SK-N-SH treated with all-trans-retinoic acid at 6 μM for 48 hours (cell line): ENCODE data around the gene SFXN2.

ENCODE experiments used
- ATAC-seq: fragments of 200-7000 bp; cut with Tn5 transposase; 3 replicates; pipeline ENCODE4 v1.9.1; 2020; ENCODE audit warnings: mild to moderate bottlenecking, moderate library complexity
- ARNTL ChIP-seq: fragments of 450-650 bp; formaldehyde crosslinking; IDR thresholded peaks from 2 replicates; pipeline ENCODE4 v1.5.0; 2020; ENCODE audit warnings: low read depth, mild to moderate bottlenecking, moderate library complexity, borderline replicate concordance
- BACH2 ChIP-seq: fragments of 250-450 bp; sonication (Bioruptor Pico); IDR thresholded peaks from 2 replicates; pipeline ENCODE4 v1.9.0; 2021; ENCODE audit warnings: mild to moderate bottlenecking, borderline replicate concordance
- CSDC2 ChIP-seq: fragments of 250-450 bp; sonication (Bioruptor Pico); IDR thresholded peaks from 2 replicates; pipeline ENCODE4 v1.5.0; 2020; ENCODE audit warnings: mild to moderate bottlenecking, moderate library complexity
- ESRRG ChIP-seq: fragments of 250-450 bp; sonication (Bioruptor Pico); IDR thresholded peaks from 2 replicates; pipeline ENCODE4 v1.6.1; 2021; ENCODE audit warnings: mild to moderate bottlenecking
- GLIS3 ChIP-seq: fragments of 250-450 bp; sonication (Bioruptor Pico); IDR thresholded peaks from 2 replicates; pipeline ENCODE4 v1.5.0; 2020; ENCODE audit warnings: mild to moderate bottlenecking, moderate library complexity
- ISL1 ChIP-seq: fragments of 250-450 bp; sonication (Bioruptor Pico); IDR thresholded peaks from 2 replicates; pipeline ENCODE4 v2.1.2; 2022; ENCODE audit warnings: mild to moderate bottlenecking, moderate library complexity
- OSR1 ChIP-seq: fragments of 250-450 bp; sonication (Bioruptor Pico); IDR thresholded peaks from 2 replicates; pipeline ENCODE4 v1.8.0; 2022; ENCODE audit warnings: moderate library complexity, mild to moderate bottlenecking, inconsistent platforms
- POU6F1 ChIP-seq: fragments of 250-450 bp; sonication (Bioruptor Pico); IDR thresholded peaks from 2 replicates; pipeline ENCODE4 v1.8.0; 2021; ENCODE audit warnings: low read depth, mild to moderate bottlenecking, moderate library complexity, borderline replicate concordance
- PPARA ChIP-seq: fragments of 250-450 bp; sonication (Bioruptor Pico); IDR thresholded peaks from 2 replicates; pipeline ENCODE4 v1.5.0; 2020; ENCODE audit warnings: mild to moderate bottlenecking, borderline replicate concordance
- RARB ChIP-seq: fragments of 250-450 bp; sonication (Bioruptor Pico); IDR thresholded peaks from 2 replicates; pipeline ENCODE4 v1.8.0; 2021; ENCODE audit warnings: mild to moderate bottlenecking, moderate library complexity
- SNAI2 ChIP-seq: fragments of 250-450 bp; sonication (Bioruptor Pico); IDR thresholded peaks from 2 replicates; pipeline ENCODE4 v1.5.0; 2020; ENCODE audit warnings: mild to moderate bottlenecking, moderate library complexity
- TCF4 ChIP-seq: fragments of 250-450 bp; sonication (Bioruptor Pico); IDR thresholded peaks from 2 replicates; pipeline ENCODE4 v1.8.0; 2021; ENCODE audit warnings: mild to moderate bottlenecking, moderate library complexity, borderline replicate concordance
- ZC3H10 ChIP-seq: fragments of 250-450 bp; sonication (Bioruptor Pico); IDR thresholded peaks from 2 replicates; pipeline ENCODE4 v1.5.1; 2021; ENCODE audit warnings: mild to moderate bottlenecking, moderate library complexity
- ZFP3 ChIP-seq: fragments of 250-450 bp; sonication (Bioruptor Pico); IDR thresholded peaks from 2 replicates; pipeline ENCODE4 v1.5.0; 2020; ENCODE audit warnings: mild to moderate bottlenecking, moderate library complexity
- ZFP30 ChIP-seq: fragments of 450-650 bp; formaldehyde crosslinking; IDR thresholded peaks from 2 replicates; pipeline ENCODE4 v1.5.0; 2022; ENCODE audit warnings: mild to moderate bottlenecking, moderate library complexity
- ZNF565 ChIP-seq: fragments of 450-650 bp; formaldehyde crosslinking; conservative IDR thresholded peaks from 2 replicates; pipeline ENCODE4 v1.5.0; 2020; ENCODE audit warnings: low read depth, mild to moderate bottlenecking, moderate library complexity
- ZNF70 ChIP-seq: fragments of 450-650 bp; formaldehyde crosslinking; IDR thresholded peaks from 2 replicates; pipeline ENCODE4 v1.5.0; 2020; ENCODE audit warnings: mild to moderate bottlenecking, moderate library complexity
- ZNF8 ChIP-seq: fragments of 450-650 bp; formaldehyde crosslinking; IDR thresholded peaks from 2 replicates; pipeline ENCODE4 v1.5.0; 2020; ENCODE audit warnings: mild to moderate bottlenecking, moderate library complexity
- TF ChIP-seq, protein P1 (sequence below): fragments of 250-450 bp; sonication (Bioruptor Pico); IDR thresholded peaks from 2 replicates; pipeline ENCODE4 v1.8.0; 2020; ENCODE audit warnings: mild to moderate bottlenecking, moderate library complexity, borderline replicate concordance
- TF ChIP-seq, protein P2 (sequence below): fragments of 250-450 bp; sonication (Bioruptor Pico); IDR thresholded peaks from 2 replicates; pipeline ENCODE4 v1.5.1; 2021; ENCODE audit warnings: mild to moderate bottlenecking, moderate library complexity
- TF ChIP-seq, protein P3 (sequence below): fragments of 250-450 bp; sonication (Bioruptor Pico); IDR thresholded peaks from 2 replicates; pipeline ENCODE4 v1.5.0; 2020; ENCODE audit warnings: mild to moderate bottlenecking, moderate library complexity
- TF ChIP-seq, protein P4 (sequence below): fragments of 250-450 bp; sonication (Bioruptor Pico); IDR thresholded peaks from 2 replicates; pipeline ENCODE4 v1.5.1; 2020; ENCODE audit warnings: low read depth, mild to moderate bottlenecking, moderate library complexity

SFXN2 gene

GRCh38 chr10:102678068-102678400 lies 36.4 kb upstream of the SFXN2 start (continued):
- no peak for TF ChIP-seq ESRRG (CRISPR knock-in tag)

DNA sequence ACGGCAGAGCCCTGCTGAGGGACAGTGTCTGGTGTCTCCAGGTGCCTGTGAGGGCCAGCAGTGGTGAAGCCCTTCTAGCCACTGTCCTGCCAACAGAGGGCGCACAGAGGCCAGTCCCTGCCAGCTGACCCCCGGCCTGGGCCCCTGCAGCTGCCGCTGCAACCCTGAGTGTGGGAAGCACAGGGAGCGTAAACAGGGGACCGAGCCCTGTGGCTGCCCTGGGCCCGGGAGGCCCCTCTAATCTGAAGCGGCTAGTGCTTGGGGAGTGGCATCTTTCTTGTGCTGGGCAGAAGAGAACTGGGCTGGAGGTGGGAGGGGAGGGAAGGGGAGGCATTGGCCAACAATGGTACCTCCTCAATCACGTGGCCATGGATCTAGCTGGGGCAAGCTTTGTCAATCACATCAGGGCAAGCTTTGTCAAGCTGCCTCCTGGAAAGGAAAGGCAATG lies 35.6 kb upstream of the SFXN2 start:
- ATAC-seq, result peak; percentile 73
- peak; percentile 38; the same call in 1 of the 2 replicates for TF ChIP-seq TCF4
- TF ChIP-seq PPARA (CRISPR knock-in tag), result no peak
- TF ChIP-seq ZNF8 (CRISPR knock-in tag), result 0 out of 2 replicates have a peak, but pooled peaks have one; percentile 31

DNA sequence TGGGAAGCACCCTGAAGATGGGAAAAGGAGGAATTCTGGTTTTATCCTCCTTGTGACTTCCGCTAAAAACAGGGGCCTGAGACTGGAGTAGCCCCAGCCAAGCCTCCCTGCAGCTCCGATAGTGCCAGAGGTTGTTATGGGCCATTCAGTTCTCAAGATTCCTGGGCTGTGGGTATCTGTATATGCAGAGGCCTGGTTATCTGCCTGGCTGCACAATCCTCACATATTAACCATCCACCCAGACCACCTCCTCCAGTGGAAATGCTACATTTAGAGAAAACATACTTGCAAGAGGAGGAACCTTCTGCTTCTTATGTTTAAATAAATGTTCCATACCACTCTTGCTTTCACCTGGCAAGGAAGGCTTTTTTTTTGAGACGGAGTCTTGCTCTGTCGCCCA lies 34.8 kb upstream of the SFXN2 start:
- TF ChIP-seq ZFP30 (CRISPR knock-in tag) (no peak), ZNF70 (CRISPR knock-in tag) (no peak), POU6F1 (no peak)
- TF ChIP-seq, protein P1, sequence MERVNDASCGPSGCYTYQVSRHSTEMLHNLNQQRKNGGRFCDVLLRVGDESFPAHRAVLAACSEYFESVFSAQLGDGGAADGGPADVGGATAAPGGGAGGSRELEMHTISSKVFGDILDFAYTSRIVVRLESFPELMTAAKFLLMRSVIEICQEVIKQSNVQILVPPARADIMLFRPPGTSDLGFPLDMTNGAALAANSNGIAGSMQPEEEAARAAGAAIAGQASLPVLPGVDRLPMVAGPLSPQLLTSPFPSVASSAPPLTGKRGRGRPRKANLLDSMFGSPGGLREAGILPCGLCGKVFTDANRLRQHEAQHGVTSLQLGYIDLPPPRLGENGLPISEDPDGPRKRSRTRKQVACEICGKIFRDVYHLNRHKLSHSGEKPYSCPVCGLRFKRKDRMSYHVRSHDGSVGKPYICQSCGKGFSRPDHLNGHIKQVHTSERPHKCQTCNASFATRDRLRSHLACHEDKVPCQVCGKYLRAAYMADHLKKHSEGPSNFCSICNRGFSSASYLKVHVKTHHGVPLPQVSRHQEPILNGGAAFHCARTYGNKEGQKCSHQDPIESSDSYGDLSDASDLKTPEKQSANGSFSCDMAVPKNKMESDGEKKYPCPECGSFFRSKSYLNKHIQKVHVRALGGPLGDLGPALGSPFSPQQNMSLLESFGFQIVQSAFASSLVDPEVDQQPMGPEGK (CRISPR knock-in tag), result no peak
- TF ChIP-seq, protein P2, sequence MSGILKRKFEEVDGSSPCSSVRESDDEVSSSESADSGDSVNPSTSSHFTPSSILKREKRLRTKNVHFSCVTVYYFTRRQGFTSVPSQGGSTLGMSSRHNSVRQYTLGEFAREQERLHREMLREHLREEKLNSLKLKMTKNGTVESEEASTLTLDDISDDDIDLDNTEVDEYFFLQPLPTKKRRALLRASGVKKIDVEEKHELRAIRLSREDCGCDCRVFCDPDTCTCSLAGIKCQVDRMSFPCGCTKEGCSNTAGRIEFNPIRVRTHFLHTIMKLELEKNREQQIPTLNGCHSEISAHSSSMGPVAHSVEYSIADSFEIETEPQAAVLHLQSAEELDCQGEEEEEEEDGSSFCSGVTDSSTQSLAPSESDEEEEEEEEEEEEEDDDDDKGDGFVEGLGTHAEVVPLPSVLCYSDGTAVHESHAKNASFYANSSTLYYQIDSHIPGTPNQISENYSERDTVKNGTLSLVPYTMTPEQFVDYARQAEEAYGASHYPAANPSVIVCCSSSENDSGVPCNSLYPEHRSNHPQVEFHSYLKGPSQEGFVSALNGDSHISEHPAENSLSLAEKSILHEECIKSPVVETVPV, result no peak

GRCh38 chr10:102681696-102682095 lies 32.7 kb upstream of the SFXN2 start:
- no peak for TF ChIP-seq BACH2 (CRISPR knock-in tag)
- TF ChIP-seq ZNF565, result no peak
- TF ChIP-seq ARNTL (CRISPR knock-in tag), result no peak
- no peak for TF ChIP-seq GLIS3
- TF ChIP-seq, protein P1 (CRISPR knock-in tag), result no peak
- TF ChIP-seq ISL1 (CRISPR knock-in tag), result no peak
- TF ChIP-seq CSDC2 (CRISPR knock-in tag), result no peak
- no peak for TF ChIP-seq TCF4
- no peak for TF ChIP-seq POU6F1
- no peak for TF ChIP-seq ZC3H10
- TF ChIP-seq RARB (CRISPR knock-in tag), result no peak
- TF ChIP-seq, protein P3, sequence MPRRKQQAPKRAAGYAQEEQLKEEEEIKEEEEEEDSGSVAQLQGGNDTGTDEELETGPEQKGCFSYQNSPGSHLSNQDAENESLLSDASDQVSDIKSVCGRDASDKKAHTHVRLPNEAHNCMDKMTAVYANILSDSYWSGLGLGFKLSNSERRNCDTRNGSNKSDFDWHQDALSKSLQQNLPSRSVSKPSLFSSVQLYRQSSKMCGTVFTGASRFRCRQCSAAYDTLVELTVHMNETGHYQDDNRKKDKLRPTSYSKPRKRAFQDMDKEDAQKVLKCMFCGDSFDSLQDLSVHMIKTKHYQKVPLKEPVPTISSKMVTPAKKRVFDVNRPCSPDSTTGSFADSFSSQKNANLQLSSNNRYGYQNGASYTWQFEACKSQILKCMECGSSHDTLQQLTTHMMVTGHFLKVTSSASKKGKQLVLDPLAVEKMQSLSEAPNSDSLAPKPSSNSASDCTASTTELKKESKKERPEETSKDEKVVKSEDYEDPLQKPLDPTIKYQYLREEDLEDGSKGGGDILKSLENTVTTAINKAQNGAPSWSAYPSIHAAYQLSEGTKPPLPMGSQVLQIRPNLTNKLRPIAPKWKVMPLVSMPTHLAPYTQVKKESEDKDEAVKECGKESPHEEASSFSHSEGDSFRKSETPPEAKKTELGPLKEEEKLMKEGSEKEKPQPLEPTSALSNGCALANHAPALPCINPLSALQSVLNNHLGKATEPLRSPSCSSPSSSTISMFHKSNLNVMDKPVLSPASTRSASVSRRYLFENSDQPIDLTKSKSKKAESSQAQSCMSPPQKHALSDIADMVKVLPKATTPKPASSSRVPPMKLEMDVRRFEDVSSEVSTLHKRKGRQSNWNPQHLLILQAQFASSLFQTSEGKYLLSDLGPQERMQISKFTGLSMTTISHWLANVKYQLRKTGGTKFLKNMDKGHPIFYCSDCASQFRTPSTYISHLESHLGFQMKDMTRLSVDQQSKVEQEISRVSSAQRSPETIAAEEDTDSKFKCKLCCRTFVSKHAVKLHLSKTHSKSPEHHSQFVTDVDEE (CRISPR knock-in tag), result no peak
- TF ChIP-seq OSR1 (CRISPR knock-in tag), result no peak
- TF ChIP-seq ESRRG (CRISPR knock-in tag), result no peak
- no peak for TF ChIP-seq PPARA (CRISPR knock-in tag)
- TF ChIP-seq, protein P2, result no peak
- TF ChIP-seq, protein P4, sequence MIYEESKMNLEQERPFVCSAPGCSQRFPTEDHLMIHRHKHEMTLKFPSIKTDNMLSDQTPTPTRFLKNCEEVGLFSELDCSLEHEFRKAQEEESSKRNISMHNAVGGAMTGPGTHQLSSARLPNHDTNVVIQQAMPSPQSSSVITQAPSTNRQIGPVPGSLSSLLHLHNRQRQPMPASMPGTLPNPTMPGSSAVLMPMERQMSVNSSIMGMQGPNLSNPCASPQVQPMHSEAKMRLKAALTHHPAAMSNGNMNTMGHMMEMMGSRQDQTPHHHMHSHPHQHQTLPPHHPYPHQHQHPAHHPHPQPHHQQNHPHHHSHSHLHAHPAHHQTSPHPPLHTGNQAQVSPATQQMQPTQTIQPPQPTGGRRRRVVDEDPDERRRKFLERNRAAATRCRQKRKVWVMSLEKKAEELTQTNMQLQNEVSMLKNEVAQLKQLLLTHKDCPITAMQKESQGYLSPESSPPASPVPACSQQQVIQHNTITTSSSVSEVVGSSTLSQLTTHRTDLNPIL (CRISPR knock-in tag), result no peak
- no peak for TF ChIP-seq ZFP3
- no peak for TF ChIP-seq SNAI2 (CRISPR knock-in tag)
- ATAC-seq, result no peak

More for the DNA sequence above, 34.8 kb upstream of the SFXN2 start:
- ATAC-seq, result no peak
